ENCODE measurements around the gene SLAMF1.

SLAMF1 gene

GRCh38 chr1:160640359-160641123 is 6.3 kb downstream of the SLAMF1 start:
- no peak overlapping the region for H3K4me3 ChIP-seq (ENCODE audit: low read depth, low read length)
- TF ChIP-seq MAX (IDR thresholded peaks at IDR 0.05; ENCODE audit: low read depth, low read length) (no peak), POLR2A (IDR thresholded peaks at IDR 0.05; ENCODE audit: extremely low read depth, insufficient read length) (no peak), MYC (IDR thresholded peaks at IDR 0.05; ENCODE audit: low read depth, low read length) (no peak)
- TF ChIP-seq, protein P1, sequence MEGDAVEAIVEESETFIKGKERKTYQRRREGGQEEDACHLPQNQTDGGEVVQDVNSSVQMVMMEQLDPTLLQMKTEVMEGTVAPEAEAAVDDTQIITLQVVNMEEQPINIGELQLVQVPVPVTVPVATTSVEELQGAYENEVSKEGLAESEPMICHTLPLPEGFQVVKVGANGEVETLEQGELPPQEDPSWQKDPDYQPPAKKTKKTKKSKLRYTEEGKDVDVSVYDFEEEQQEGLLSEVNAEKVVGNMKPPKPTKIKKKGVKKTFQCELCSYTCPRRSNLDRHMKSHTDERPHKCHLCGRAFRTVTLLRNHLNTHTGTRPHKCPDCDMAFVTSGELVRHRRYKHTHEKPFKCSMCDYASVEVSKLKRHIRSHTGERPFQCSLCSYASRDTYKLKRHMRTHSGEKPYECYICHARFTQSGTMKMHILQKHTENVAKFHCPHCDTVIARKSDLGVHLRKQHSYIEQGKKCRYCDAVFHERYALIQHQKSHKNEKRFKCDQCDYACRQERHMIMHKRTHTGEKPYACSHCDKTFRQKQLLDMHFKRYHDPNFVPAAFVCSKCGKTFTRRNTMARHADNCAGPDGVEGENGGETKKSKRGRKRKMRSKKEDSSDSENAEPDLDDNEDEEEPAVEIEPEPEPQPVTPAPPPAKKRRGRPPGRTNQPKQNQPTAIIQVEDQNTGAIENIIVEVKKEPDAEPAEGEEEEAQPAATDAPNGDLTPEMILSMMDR (IDR thresholded peaks at IDR 0.05; ENCODE audit: low read depth, low read length) = no peak
- DNase-seq (ENCODE audit: low read depth) = peak; percentile 74

DNA sequence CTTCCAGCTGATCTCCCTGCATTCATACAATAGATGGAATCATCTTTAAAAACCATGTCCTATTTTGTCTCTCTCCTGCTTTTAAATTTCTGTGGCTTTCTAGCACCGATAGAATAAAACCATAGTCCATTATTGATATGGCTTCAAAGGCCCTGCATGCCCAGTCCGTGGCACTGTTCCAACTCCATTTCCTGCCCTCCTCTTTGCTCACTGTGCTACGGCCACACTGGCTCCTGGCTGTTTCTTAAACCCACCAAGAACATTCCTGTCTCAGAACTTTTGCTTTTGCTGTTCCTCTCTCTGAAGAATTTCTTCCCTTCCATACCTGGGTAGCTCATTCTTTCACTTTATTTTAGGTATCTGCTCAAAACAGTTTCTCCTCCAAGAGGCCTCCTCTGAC is 7.2 kb downstream of the SLAMF1 start:
- H3K4me3 ChIP-seq (ENCODE audit: low read depth, low read length) = no peak overlapping the region
- peak; percentile 31 for DNase-seq (ENCODE audit: low read depth)
- TF ChIP-seq MAX (IDR thresholded peaks at IDR 0.05; ENCODE audit: low read depth, low read length) = no peak
- TF ChIP-seq, protein P1 (IDR thresholded peaks at IDR 0.05; ENCODE audit: low read depth, low read length) = no peak
- TF ChIP-seq MYC (IDR thresholded peaks at IDR 0.05; ENCODE audit: low read depth, low read length) = no peak
- no peak for TF ChIP-seq POLR2A (IDR thresholded peaks at IDR 0.05; ENCODE audit: extremely low read depth, insufficient read length)

DNA sequence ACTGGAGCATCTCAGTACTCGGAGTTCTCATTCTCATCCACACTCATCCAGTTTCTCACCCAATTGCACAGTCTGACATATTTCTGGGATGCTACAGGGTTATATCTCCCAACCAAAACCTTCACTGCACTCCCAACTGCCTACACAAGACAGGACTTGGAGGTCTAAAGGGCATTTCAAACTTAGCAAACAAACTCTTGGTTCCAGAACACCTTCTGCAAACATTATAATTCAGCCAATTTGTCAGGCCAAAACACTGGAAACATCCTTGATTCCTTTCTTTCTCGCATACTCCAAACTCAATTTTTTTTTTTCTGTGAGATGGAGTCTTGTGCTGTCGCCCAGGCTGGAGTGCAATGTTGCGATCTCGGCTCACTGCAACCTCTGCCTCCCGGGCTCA is 7.9 kb downstream of the SLAMF1 start:
- TF ChIP-seq, protein P1 (IDR thresholded peaks at IDR 0.05; ENCODE audit: low read depth, low read length) = no peak
- no peak for TF ChIP-seq MYC (IDR thresholded peaks at IDR 0.05; ENCODE audit: low read depth, low read length)
- TF ChIP-seq MAX (IDR thresholded peaks at IDR 0.05; ENCODE audit: low read depth, low read length) = no peak
- TF ChIP-seq POLR2A (IDR thresholded peaks at IDR 0.05; ENCODE audit: extremely low read depth, insufficient read length) = no peak
- DNase-seq (ENCODE audit: low read depth) = no peak
- H3K4me3 ChIP-seq (ENCODE audit: low read depth, low read length) = no peak overlapping the region

DNA sequence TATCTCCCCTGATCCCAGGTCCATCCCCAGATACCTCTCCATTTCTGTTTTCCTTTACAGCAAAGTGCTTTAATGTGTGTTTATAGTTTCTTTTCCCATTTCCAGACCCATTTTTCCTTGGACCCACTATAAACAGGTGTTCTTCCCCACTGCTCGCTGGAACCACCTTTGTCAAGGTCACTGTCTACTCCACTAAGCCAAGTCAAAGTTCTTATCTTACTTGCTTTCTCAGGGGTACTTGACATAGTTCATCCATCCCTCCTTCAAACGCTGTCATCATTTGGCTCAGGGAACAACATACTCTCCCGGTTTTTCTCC is 8.3 kb downstream of the SLAMF1 start:
- no peak overlapping the region for H3K4me3 ChIP-seq (ENCODE audit: low read depth, low read length)
- no peak for DNase-seq (ENCODE audit: low read depth)
- TF ChIP-seq MYC (IDR thresholded peaks at IDR 0.05; ENCODE audit: low read depth, low read length) = no peak
- TF ChIP-seq, protein P1 (IDR thresholded peaks at IDR 0.05; ENCODE audit: low read depth, low read length) = no peak
- no peak for TF ChIP-seq MAX (IDR thresholded peaks at IDR 0.05; ENCODE audit: low read depth, low read length)
- no peak for TF ChIP-seq POLR2A (IDR thresholded peaks at IDR 0.05; ENCODE audit: extremely low read depth, insufficient read length)

DNA sequence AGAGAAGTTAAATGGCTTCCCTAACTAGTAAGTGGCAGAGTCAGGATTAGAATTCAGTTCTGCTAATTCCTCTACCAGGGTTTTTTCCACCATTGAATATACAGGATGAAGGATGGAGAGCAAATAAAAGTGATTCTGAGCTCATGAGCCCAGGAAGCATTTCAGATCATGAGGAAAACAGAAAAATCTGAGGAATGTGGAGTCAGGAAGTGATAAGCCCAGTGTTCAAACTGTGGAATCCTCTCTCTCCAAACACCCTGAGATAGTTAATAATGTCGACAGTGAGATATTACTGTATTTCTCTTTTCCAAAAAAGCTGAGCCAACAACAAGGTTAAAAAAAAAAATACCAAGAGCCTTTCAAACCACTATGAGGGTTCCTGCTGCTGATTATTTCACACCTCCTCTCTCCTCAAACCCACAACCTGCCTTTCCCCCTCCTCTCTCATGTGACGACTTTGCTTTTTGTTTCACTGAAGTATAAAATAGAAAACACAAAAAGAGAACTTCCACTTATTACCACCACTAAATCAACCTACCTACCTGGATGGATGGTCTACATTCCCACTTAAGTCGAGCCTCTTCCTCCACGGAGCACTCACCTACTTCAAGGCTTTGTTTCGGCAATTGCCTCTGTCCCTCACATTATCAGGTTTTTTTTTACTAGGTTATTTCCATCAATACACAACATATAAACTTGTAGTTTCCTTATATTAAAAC is 8.9 kb downstream of the SLAMF1 start:
- H3K4me3 ChIP-seq (ENCODE audit: low read depth, low read length) = no peak overlapping the region
- no peak for DNase-seq (ENCODE audit: low read depth)
- TF ChIP-seq MAX (IDR thresholded peaks at IDR 0.05; ENCODE audit: low read depth, low read length) (no peak), MYC (IDR thresholded peaks at IDR 0.05; ENCODE audit: low read depth, low read length) (no peak), POLR2A (IDR thresholded peaks at IDR 0.05; ENCODE audit: extremely low read depth, insufficient read length) (no peak)
- TF ChIP-seq, protein P1 (IDR thresholded peaks at IDR 0.05; ENCODE audit: low read depth, low read length) = no peak
